ENCODE data around the gene MRM2. TPM values are rescaled to one million over a fixed set of nuclear protein-coding genes. Genes with fewer than 3 reads are reported as not detected.

MRM2 gene
- polyA plus RNA-seq, 2 of the 4 experiments (the other 2 are of a cell fraction) = 35.6 to 44.0 TPM

DNA sequence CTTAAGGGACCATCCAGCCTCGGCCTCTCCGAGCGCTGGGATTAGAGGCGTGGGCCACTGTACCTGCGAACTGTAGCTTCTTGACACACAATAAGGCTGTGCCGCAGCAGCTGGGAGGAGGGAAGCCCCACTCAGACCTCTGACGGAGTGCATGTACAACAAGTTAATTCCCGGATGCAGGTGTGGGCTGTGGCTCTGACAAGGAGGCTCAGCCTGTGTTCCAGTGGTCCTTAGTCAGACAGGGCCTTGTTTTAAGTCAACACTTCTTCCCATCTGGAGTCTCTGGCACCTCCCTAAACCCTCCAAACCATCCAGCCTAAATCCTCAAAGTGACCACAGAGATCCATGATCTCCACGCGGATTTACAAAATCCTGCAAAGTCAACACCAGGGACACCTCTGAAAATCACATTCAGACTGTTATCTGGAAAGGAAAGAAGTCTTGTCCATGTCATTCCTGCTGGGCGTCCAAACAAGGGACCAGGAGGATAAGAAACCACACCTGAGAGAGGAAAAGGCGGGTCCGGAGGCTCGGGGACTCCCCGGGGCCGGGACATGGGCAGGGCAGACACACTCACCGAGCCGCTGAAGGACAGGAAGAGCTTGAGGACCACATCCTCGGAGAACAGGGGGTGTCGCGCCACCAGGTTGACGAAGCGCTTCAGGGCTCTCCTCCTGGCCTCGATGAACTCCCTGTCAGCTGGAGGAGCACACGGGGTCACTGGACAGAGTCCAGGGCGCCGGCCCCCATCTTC is 29.4 kb upstream of the MRM2 start:
- DNase-seq (ENCODE audit: low read depth in 1 of 2, low spot score in 1 of 2) = no peak
- no peak overlapping the region for H3K27ac ChIP-seq
- no peak; a peak in 1 of 6 replicates for ATAC-seq
- H3K4me3 ChIP-seq = no peak overlapping the region
- TF ChIP-seq HMGXB4 (CRISPR knock-in tag; IDR thresholded peaks at IDR 0.05; ENCODE audit: borderline replicate concordance) (no peak), SMC3 (IDR thresholded peaks at IDR 0.05) (no peak), CEBPB (IDR thresholded peaks at IDR 0.05) (no peak), MAZ (IDR thresholded peaks at IDR 0.05; ENCODE audit: borderline replicate concordance, low read depth, low read length) (no peak), RNF2 (IDR thresholded peaks at IDR 0.05; ENCODE audit: borderline replicate concordance, low read depth) (no peak), HOXA7 (CRISPR knock-in tag; IDR thresholded peaks at IDR 0.05) (no peak), ESRRA (IDR thresholded peaks at IDR 0.05; ENCODE audit: borderline replicate concordance, low read length) (no peak)
- TF ChIP-seq, protein P1, sequence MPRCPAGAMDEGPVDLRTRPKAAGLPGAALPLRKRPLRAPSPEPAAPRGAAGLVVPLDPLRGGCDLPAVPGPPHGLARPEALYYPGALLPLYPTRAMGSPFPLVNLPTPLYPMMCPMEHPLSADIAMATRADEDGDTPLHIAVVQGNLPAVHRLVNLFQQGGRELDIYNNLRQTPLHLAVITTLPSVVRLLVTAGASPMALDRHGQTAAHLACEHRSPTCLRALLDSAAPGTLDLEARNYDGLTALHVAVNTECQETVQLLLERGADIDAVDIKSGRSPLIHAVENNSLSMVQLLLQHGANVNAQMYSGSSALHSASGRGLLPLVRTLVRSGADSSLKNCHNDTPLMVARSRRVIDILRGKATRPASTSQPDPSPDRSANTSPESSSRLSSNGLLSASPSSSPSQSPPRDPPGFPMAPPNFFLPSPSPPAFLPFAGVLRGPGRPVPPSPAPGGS (IDR thresholded peaks at IDR 0.05) = no peak
- H3K9me3 ChIP-seq = no peaks in the 10 kb centered on the region
- FAIRE-seq = no peak
- H3K4me1 ChIP-seq = peaks cover 7% of the 10 kb centered on the region
- WGBS (ENCODE audit: missing lambda C conversion rate) = 91% methylated on average over 27 of the region's 27 CpGs
- H3K4me2 ChIP-seq = no peak overlapping the region
- ChIA-PET CTCF (interaction anchor here (1.5 kb wide), 1 partner anchor 11 kb away, joined by 4 read pairs; no protein-coding TSS in a partner anchor), POLR2A (no interaction called here)

- DNase-seq (ENCODE audit: low read depth in 1 of 2, low spot score in 1 of 2) = no peak
- POLR2A ChIA-PET = no interaction called here
- Histone ChIP-seq H3K9me3 (no peaks in the 10 kb centered on the region), H3K27ac (no peak overlapping the region), H3K4me2 (no peak overlapping the region), H3K4me1 (peaks cover 9% of the 10 kb centered on the region), H3K4me3 (no peak overlapping the region)
- TF ChIP-seq HEYL (CRISPR knock-in tag; IDR thresholded peaks at IDR 0.05) = no peak
- no peak for TF ChIP-seq MAFK (IDR thresholded peaks at IDR 0.05; ENCODE audit: partially characterized antibody)
- no peak for TF ChIP-seq EHF (CRISPR knock-in tag; IDR thresholded peaks at IDR 0.05)
- TF ChIP-seq RAD21 (conservative IDR thresholded peaks at IDR 0.05 in 1 of 2, IDR thresholded peaks at IDR 0.05 in 1 of 2) = no peak
- no peak for TF ChIP-seq ZSCAN20 (CRISPR knock-in tag; IDR thresholded peaks at IDR 0.05)
- no peak for TF ChIP-seq TFCP2L1 (CRISPR knock-in tag; IDR thresholded peaks at IDR 0.05)
- TF ChIP-seq PBX3 (IDR thresholded peaks at IDR 0.05) = no peak
- no peak for TF ChIP-seq KDM1A (IDR thresholded peaks at IDR 0.05; ENCODE audit: low read depth)
- TF ChIP-seq GATA3 (IDR thresholded peaks at IDR 0.05; ENCODE audit: borderline replicate concordance) = no peak
- TF ChIP-seq, protein P1 (IDR thresholded peaks at IDR 0.05) = no peak
- no peak for TF ChIP-seq SMC3 (IDR thresholded peaks at IDR 0.05)
- no peak for TF ChIP-seq HOXA7 (CRISPR knock-in tag; IDR thresholded peaks at IDR 0.05)
- TF ChIP-seq ESRRA (IDR thresholded peaks at IDR 0.05; ENCODE audit: borderline replicate concordance, low read length) = no peak
- TF ChIP-seq EHMT2 (IDR thresholded peaks at IDR 0.05; ENCODE audit: low read depth) = no peak
- TF ChIP-seq CBX8 (IDR thresholded peaks at IDR 0.05) = no peak
- no peak for TF ChIP-seq RCOR1 (IDR thresholded peaks at IDR 0.05; ENCODE audit: low read depth, low read length)
- TF ChIP-seq PHF8 (IDR thresholded peaks at IDR 0.05; ENCODE audit: borderline replicate concordance, low read depth) = no peak
- TF ChIP-seq POLR2A (IDR thresholded peaks at IDR 0.05; ENCODE audit: low read length) = no peak
- no peak for TF ChIP-seq FOSL2 (IDR thresholded peaks at IDR 0.05)
- TF ChIP-seq FOSL2 (CRISPR knock-in tag; IDR thresholded peaks at IDR 0.05) = no peak
- no peak for FAIRE-seq
- WGBS (ENCODE audit: missing lambda C conversion rate) = 92% methylated on average over 8 of the region's 8 CpGs
- no peak for ATAC-seq
- CTCF ChIA-PET = no interaction called here
Measured at GRCh38 chr7:2270495-2270894, 28.5 kb upstream of the MRM2 start.

All from A549 (cell line).